Neural cell (in vitro differentiated cells): ENCODE data around the gene NSMF.

Experiments
- CTCF ChIP-seq: fragments of 450-650 bp; IDR thresholded peaks from 2 replicates; pipeline ENCODE4 v1.5.1; 2014; ENCODE audit warnings: antibody characterized with exemption, mild to moderate bottlenecking, moderate library complexity; ENCODE audit not compliant: poor library complexity, severe bottlenecking
- EP300 ChIP-seq: fragments of 450-650 bp; conservative IDR thresholded peaks from 2 replicates; pipeline ENCODE4 v1.6.1; 2014; ENCODE audit warnings: antibody characterized with exemption, mild to moderate bottlenecking, moderate library complexity; ENCODE audit not compliant: poor library complexity, severe bottlenecking
- RAD21 ChIP-seq: fragments of 450-650 bp; conservative IDR thresholded peaks from 2 replicates; pipeline ENCODE4 v1.6.1; 2014; ENCODE audit warnings: antibody characterized with exemption, mild to moderate bottlenecking, moderate library complexity
- SMC3 ChIP-seq: fragments of 450-650 bp; conservative IDR thresholded peaks from 2 replicates; pipeline ENCODE4 v1.6.1; 2014; ENCODE audit warnings: antibody characterized with exemption, mild to moderate bottlenecking, moderate library complexity; ENCODE audit not compliant: poor library complexity
- TAF1 ChIP-seq: IDR thresholded peaks from 2 replicates; pipeline ENCODE4 v1.6.1; 2012; ENCODE audit warnings: low read depth

GRCh38 chr9:137435381-137435891 lies 23.7 kb downstream of the NSMF start:
- TF ChIP-seq CTCF, result no peak
- no peak for TF ChIP-seq TAF1
- TF ChIP-seq EP300, result no peak
- no peak for TF ChIP-seq RAD21
- no peak for TF ChIP-seq SMC3
